Neural progenitor cell (in vitro differentiated cells): ENCODE data around the gene RIPPLY2. TPM values are rescaled to one million over a fixed set of nuclear protein-coding genes. Genes with fewer than 3 reads are reported as not detected.
A peak's percentile ranks its signal among the peaks of the same experiment; 100 is the strongest.
"Not testable (repeated sequence)": the region's sequence is repeated elsewhere in the genome, so short reads cannot be mapped to it uniquely, and the experiment has no call there.

Source experiments
- DNase-seq: peaks from one replicate; pipeline ENCODE4 v3.0.0-alpha.2; 2016; ENCODE audit warnings: low spot score
- H2AFZ ChIP-seq: fragments of 200-600 bp; sonication (generic); replicated peaks from 2 replicates; pipeline ENCODE4 v1.6.1; 2016; ENCODE audit warnings: antibody characterized with exemption
- H3F3A ChIP-seq: fragments of 200-600 bp; sonication (generic); 2 replicates; pipeline ENCODE4 v1.6.1; 2016; ENCODE audit warnings: antibody characterized with exemption, low read depth
- H3K27ac ChIP-seq: fragments of 200-600 bp; sonication (generic); 2 replicates; pipeline ENCODE4 v1.5.1; 2016; ENCODE audit warnings: mild to moderate bottlenecking
- H3K27me3 ChIP-seq: fragments of 200-600 bp; sonication (generic); 2 replicates; pipeline ENCODE4 v1.6.1; 2016; ENCODE audit warnings: mild to moderate bottlenecking, moderate library complexity
- H3K36me3 ChIP-seq: fragments of 200-600 bp; sonication (generic); 2 replicates; pipeline ENCODE4 v1.5.1; 2016
- H3K4me1 ChIP-seq: fragments of 200-600 bp; sonication (generic); 2 replicates; pipeline ENCODE4 v1.6.1; 2016; ENCODE audit warnings: mixed run types
- H3K4me2 ChIP-seq: fragments of 200-600 bp; sonication (generic); 2 replicates; pipeline ENCODE4 v1.6.1; 2016
- H3K4me3 ChIP-seq: fragments of 200-600 bp; sonication (generic); 2 replicates; pipeline ENCODE4 v1.5.1; 2016
- H3K79me2 ChIP-seq: fragments of 200-600 bp; sonication (generic); 2 replicates; pipeline ENCODE4 v1.6.1; 2016; ENCODE audit warnings: low read depth
- H3K9ac ChIP-seq: fragments of 200-600 bp; sonication (generic); 2 replicates; pipeline ENCODE4 v1.6.1; 2016
- H3K9me3 ChIP-seq: fragments of 200-600 bp; sonication (generic); 2 replicates; pipeline ENCODE4 v1.5.1; 2016; ENCODE audit warnings: low read depth
- H4K20me1 ChIP-seq: fragments of 200-600 bp; sonication (generic); 2 replicates; pipeline ENCODE4 v1.6.1; 2016; ENCODE audit warnings: low read depth
- H3K27ac Mint-ChIP-seq: 3 replicates; pipeline ENCODE4 v1.8.0; 2021; ENCODE audit warnings: mixed read lengths
- H3K27me3 Mint-ChIP-seq: 2 replicates; pipeline ENCODE4 v1.8.0; 2022; ENCODE audit warnings: low read depth, mild to moderate bottlenecking, inconsistent platforms, moderate library complexity, mixed read lengths; ENCODE audit not compliant: insufficient read depth
- H3K36me3 Mint-ChIP-seq: 3 replicates; pipeline ENCODE4 v1.8.0; 2021; ENCODE audit warnings: mixed read lengths
- H3K4me1 Mint-ChIP-seq: 3 replicates; pipeline ENCODE4 v1.8.0; 2021; ENCODE audit warnings: mixed read lengths
- H3K4me3 Mint-ChIP-seq: 3 replicates; pipeline ENCODE4 v1.8.0; 2021; ENCODE audit warnings: mild to moderate bottlenecking, moderate library complexity, mixed read lengths
- H3K9me3 Mint-ChIP-seq: 3 replicates; pipeline ENCODE4 v1.8.0; 2020; ENCODE audit warnings: mixed read lengths
- EZH2 ChIP-seq: fragments of 200-600 bp; sonication (generic); IDR thresholded peaks from 2 replicates; pipeline ENCODE4 v1.6.1; 2017; ENCODE audit warnings: antibody characterized with exemption, mild to moderate bottlenecking, moderate library complexity
- EZH2phosphoT487 ChIP-seq: fragments of 200-600 bp; sonication (generic); IDR thresholded peaks from 2 replicates; pipeline ENCODE4 v1.6.1; 2017; ENCODE audit warnings: antibody characterized with exemption
- total RNA-seq: library from RNA; depleted of rRNA; stranded (reverse); fragments of >200 nt; gene quantifications from 2 replicates; pipeline ENCODE4 v1.2.3, GENCODE V29; 2015; ENCODE audit warnings: low replicate concordance
- TF ChIP-seq, protein P1 (sequence below): fragments of 200-600 bp; sonication (generic); IDR thresholded peaks from 2 replicates; pipeline ENCODE4 v1.5.1; 2017; ENCODE audit warnings: antibody characterized with exemption, mild to moderate bottlenecking

RIPPLY2 gene, protein sequence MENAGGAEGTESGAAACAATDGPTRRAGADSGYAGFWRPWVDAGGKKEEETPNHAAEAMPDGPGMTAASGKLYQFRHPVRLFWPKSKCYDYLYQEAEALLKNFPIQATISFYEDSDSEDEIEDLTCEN
- not detected in 2 replicates for total RNA-seq

DNA sequence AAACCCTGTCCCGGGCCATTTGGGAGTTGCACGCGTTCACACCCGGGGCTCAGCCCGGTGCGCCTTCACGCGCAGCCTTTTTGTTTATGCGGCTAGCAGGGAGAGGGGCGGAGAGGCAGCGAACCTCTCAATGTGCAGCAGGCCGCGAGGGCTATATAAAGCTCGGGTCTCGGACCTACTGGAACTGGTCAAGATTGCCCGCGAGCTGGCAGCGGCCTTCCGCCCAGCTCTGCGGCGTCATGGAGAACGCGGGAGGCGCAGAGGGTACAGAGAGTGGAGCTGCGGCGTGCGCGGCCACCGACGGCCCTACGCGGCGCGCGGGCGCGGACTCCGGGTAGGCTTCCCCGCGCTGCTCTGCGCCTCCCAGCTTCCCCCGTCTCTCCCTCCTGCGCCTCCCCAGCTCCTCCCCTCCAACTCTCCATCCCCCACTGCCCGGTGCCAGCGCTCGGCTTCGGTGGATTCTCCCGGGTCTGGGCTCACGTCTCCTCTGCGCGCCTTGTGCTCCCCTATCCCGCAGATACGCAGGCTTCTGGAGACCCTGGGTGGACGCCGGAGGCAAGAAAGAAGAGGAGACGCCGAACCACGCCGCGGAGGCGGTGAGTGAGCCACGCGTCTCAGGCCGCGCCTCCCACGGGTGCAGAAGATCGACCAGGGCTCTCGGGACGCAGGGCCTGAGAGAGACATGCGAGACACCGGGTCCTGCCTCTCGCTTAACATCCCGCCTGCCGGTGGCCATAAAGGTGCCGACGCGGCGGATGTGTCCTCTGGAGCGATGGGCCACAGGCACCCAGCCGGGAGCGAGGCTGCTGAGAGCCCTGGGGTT lies at the start of gene RIPPLY2:
Gene RIPPLY2, plus strand, starts transcription at position 183 of the 823 bp plus-strand sequence. Its CDS starts 57 bp downstream, at position 240.
- Mint-ChIP-seq H3K4me1 (peaks cover 3% of the 10 kb centered on the region), H3K9me3 (no peaks in the 10 kb centered on the region), H3K27ac (no peak within 1 kb of the TSS), H3K4me3 (peak within 1 kb of the TSS; percentile 75), H3K27me3 (peaks cover 32% of the 10 kb centered on the region), H3K36me3 (no peaks in the 10 kb centered on the region)
- DNase-seq, result peak; percentile 72
- Histone ChIP-seq H3K4me2 (peak within 1 kb of the TSS; percentile 89), H2AFZ (peak within 1 kb of the TSS; percentile 55), H3K79me2 (no peaks in the 10 kb centered on the region), H3K27me3 (peaks cover 87% of the 10 kb centered on the region), H3K4me1 (peaks cover 4% of the 10 kb centered on the region), H3K27ac (no peak within 1 kb of the TSS), H3K36me3 (no peaks in the 10 kb centered on the region), H3K4me3 (peak within 1 kb of the TSS; percentile 59), H3K9me3 (no peaks in the 10 kb centered on the region), H3K9ac (no peak within 1 kb of the TSS), H4K20me1 (peaks cover 6% of the 10 kb centered on the region), H3F3A (no peaks in the 10 kb centered on the region)
- TF ChIP-seq EZH2phosphoT487, result peak; percentile 84
- TF ChIP-seq EZH2, result peak; percentile 82
- TF ChIP-seq, protein P1, sequence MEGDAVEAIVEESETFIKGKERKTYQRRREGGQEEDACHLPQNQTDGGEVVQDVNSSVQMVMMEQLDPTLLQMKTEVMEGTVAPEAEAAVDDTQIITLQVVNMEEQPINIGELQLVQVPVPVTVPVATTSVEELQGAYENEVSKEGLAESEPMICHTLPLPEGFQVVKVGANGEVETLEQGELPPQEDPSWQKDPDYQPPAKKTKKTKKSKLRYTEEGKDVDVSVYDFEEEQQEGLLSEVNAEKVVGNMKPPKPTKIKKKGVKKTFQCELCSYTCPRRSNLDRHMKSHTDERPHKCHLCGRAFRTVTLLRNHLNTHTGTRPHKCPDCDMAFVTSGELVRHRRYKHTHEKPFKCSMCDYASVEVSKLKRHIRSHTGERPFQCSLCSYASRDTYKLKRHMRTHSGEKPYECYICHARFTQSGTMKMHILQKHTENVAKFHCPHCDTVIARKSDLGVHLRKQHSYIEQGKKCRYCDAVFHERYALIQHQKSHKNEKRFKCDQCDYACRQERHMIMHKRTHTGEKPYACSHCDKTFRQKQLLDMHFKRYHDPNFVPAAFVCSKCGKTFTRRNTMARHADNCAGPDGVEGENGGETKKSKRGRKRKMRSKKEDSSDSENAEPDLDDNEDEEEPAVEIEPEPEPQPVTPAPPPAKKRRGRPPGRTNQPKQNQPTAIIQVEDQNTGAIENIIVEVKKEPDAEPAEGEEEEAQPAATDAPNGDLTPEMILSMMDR, result no peak

DNA sequence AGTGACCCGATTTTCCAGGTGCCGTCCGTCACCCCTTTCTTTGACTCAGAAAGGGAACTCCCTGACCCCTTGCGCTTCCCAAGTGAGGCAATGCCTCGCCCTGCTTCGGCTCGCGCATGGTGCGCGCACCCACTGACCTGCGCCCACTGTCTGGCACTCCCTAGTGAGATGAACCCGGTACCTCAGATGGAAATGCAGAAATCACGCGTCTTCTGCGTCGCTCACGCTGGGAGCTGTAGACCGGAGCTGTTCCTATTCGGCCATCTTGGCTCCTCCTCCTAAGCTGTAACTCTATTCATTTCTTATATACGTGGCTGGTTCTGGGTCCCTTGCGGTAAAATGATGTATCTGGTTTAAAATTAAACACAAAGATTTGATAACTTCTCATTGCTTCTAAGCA lies 49.7 kb upstream of the RIPPLY2 start:
- not testable (repeated sequence) for H2AFZ ChIP-seq, H3K4me3 Mint-ChIP-seq, H3K9ac ChIP-seq, H4K20me1 ChIP-seq, DNase-seq, H3K36me3 ChIP-seq, H3K79me2 ChIP-seq, H3K4me3 ChIP-seq, H3K4me2 ChIP-seq, H3K4me1 ChIP-seq, H3K36me3 Mint-ChIP-seq, H3K27me3 Mint-ChIP-seq, H3K9me3 Mint-ChIP-seq, H3F3A ChIP-seq, H3K27me3 ChIP-seq, H3K9me3 ChIP-seq, H3K4me1 Mint-ChIP-seq, H3K27ac ChIP-seq
- H3K27ac Mint-ChIP-seq, result peak overlapping the region; percentile 59

DNA sequence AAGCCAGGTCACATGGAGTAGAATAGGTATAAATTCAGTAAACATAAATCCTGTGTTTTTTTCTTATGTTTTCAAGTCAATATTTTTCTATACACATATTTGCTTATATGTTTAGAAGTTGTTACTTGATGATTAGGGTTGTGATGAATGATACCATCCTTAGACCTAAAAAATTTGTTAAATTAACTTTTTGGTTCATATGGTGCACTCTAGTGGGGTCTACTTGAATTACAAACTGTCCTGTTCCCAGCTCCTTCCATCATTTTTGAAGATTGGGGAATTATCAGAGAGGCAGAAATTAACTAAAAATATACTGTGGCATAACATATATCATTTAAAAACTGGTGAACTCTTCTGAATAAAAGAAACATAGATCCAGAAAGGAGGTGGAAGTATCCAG lies 48.3 kb upstream of the RIPPLY2 start:
- TF ChIP-seq, protein P1, result peak; percentile 34
- no peak for TF ChIP-seq EZH2
- H3K4me1 ChIP-seq, result no peaks in the 10 kb centered on the region
- no peak overlapping the region for H3K4me3 ChIP-seq
- no peaks in the 10 kb centered on the region for H3K9me3 ChIP-seq
- H3K79me2 ChIP-seq, result no peaks in the 10 kb centered on the region
- Mint-ChIP-seq H3K4me1 (peaks cover 5% of the 10 kb centered on the region), H3K36me3 (no peaks in the 10 kb centered on the region), H3K9me3 (peaks cover 4% of the 10 kb centered on the region), H3K27me3 (no peaks in the 10 kb centered on the region), H3K4me3 (no peak overlapping the region), H3K27ac (no peak overlapping the region)
- H3K9ac ChIP-seq, result no peak overlapping the region
- no peaks in the 10 kb centered on the region for H3K36me3 ChIP-seq
- no peak overlapping the region for H2AFZ ChIP-seq
- no peak overlapping the region for H3K27ac ChIP-seq
- no peaks in the 10 kb centered on the region for H3K27me3 ChIP-seq
- no peaks in the 10 kb centered on the region for H4K20me1 ChIP-seq
- DNase-seq, result no peak
- no peak overlapping the region for H3K4me2 ChIP-seq
- H3F3A ChIP-seq, result no peaks in the 10 kb centered on the region

DNA sequence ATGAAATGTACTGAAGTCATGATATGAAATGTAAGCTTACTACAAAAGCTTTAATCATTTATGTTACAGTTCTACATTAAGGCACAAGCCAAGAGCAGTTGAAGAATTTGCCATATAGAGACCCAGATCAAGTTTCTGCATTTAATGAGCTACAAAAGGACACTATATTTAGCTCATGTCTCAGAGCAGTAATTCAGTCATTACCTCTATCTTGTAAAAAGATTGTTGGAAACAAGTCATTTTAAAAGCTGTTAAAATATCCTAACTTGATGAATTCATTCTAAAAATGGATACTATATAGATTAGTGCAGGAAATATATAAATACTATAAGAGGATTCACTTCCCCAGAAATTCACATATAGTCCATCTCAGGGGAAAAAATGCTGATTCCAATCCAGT lies 45.2 kb upstream of the RIPPLY2 start:
- no peak overlapping the region for H2AFZ ChIP-seq
- no peaks in the 10 kb centered on the region for H3F3A ChIP-seq
- no peaks in the 10 kb centered on the region for H4K20me1 ChIP-seq
- Mint-ChIP-seq H3K27ac (no peak overlapping the region), H3K9me3 (peaks cover 4% of the 10 kb centered on the region), H3K36me3 (no peaks in the 10 kb centered on the region), H3K27me3 (no peaks in the 10 kb centered on the region), H3K4me3 (no peak overlapping the region), H3K4me1 (peaks cover 5% of the 10 kb centered on the region)
- no peak for TF ChIP-seq EZH2phosphoT487
- TF ChIP-seq, protein P1, result no peak
- TF ChIP-seq EZH2, result no peak
- H3K36me3 ChIP-seq, result no peaks in the 10 kb centered on the region
- H3K27me3 ChIP-seq, result no peaks in the 10 kb centered on the region
- no peaks in the 10 kb centered on the region for H3K9me3 ChIP-seq
- no peaks in the 10 kb centered on the region for H3K4me1 ChIP-seq
- no peak overlapping the region for H3K4me2 ChIP-seq
- no peaks in the 10 kb centered on the region for H3K79me2 ChIP-seq
- no peak overlapping the region for H3K9ac ChIP-seq
- H3K27ac ChIP-seq, result no peak overlapping the region
- no peak for DNase-seq
- H3K4me3 ChIP-seq, result no peak overlapping the region
